Mesenchymal stem cell (in vitro differentiated cells and primary cell): ENCODE results near the gene CDC42SE2.
A peak's percentile ranks its signal among the peaks of the same experiment; 100 is the strongest.

Experiments
- DNase-seq: peaks from one replicate; pipeline ENCODE4 v3.0.0-alpha.2; 2013
- H2AFZ ChIP-seq: one replicate; pipeline ENCODE4 v1.6.1; 2013; ENCODE audit warnings: low read depth, mild to moderate bottlenecking, control low read depth, inconsistent platforms, low read length, moderate library complexity
- H2AK5ac ChIP-seq: 2 replicates; pipeline ENCODE4 v1.6.1; 2013; ENCODE audit warnings: low read length, moderate library complexity, mild to moderate bottlenecking, inconsistent platforms; ENCODE audit not compliant: severe bottlenecking
- H2BK120ac ChIP-seq: one replicate; pipeline ENCODE4 v1.6.1; 2013; ENCODE audit warnings: low read depth, mild to moderate bottlenecking, inconsistent platforms, low read length, moderate library complexity
- H2BK12ac ChIP-seq, 2 experiments: one replicate each; pipeline ENCODE4 v1.6.1; 2013; ENCODE audit warnings: inconsistent platforms in 2 of 2, low read length in 2 of 2, mild to moderate bottlenecking in 2 of 2, moderate library complexity in 2 of 2, control low read depth in 1 of 2
- H2BK15ac ChIP-seq: one replicate; pipeline ENCODE4 v1.6.1; 2013; ENCODE audit warnings: mild to moderate bottlenecking, low read depth, inconsistent platforms; ENCODE audit not compliant: poor library complexity, severe bottlenecking
- H2BK5ac ChIP-seq: 2 replicates; pipeline ENCODE4 v1.6.1; 2013; ENCODE audit warnings: low read depth, mild to moderate bottlenecking, low read length, control low read depth, inconsistent platforms; ENCODE audit not compliant: poor library complexity, severe bottlenecking
- H3K14ac ChIP-seq, 2 experiments: one replicate each; pipeline ENCODE4 v1.6.1; 2013; ENCODE audit warnings: inconsistent platforms in 2 of 2, low read length in 2 of 2, control low read depth in 1 of 2, mild to moderate bottlenecking in 1 of 2, moderate library complexity in 1 of 2
- H3K18ac ChIP-seq, 2 experiments: one replicate each; pipeline ENCODE4 v1.6.1; 2013; ENCODE audit warnings: inconsistent platforms in 2 of 2, low read length in 2 of 2, control low read depth in 1 of 2, low read depth in 1 of 2, mild to moderate bottlenecking in 1 of 2
- H3K23ac ChIP-seq, 2 experiments: one replicate each; pipeline ENCODE4 v1.6.1; 2013; ENCODE audit warnings: inconsistent platforms in 2 of 2, low read length in 2 of 2, mild to moderate bottlenecking in 2 of 2, moderate library complexity in 2 of 2, control low read depth in 1 of 2
- H3K27ac ChIP-seq: 2 replicates; pipeline ENCODE4 v1.5.1; 2013; ENCODE audit warnings: mild to moderate bottlenecking, moderate library complexity, low read length, control low read depth, inconsistent platforms; ENCODE audit not compliant: poor library complexity, severe bottlenecking
- H3K27me3 ChIP-seq, 2 experiments: 2 replicates each; pipeline versions ENCODE4 v1.6.1 to v1.7.0; 2013; ENCODE audit warnings: low read length in 2 of 2, mild to moderate bottlenecking in 2 of 2, moderate library complexity in 2 of 2, control low read depth in 1 of 2, inconsistent platforms in 1 of 2; ENCODE audit not compliant: control insufficient read depth in 1 of 2, insufficient read depth in 1 of 2
- H3K36me3 ChIP-seq, 2 experiments: 2 replicates each; pipeline versions ENCODE4 v1.6.1 to v1.7.0; 2013; ENCODE audit warnings: low read length in 2 of 2, control low read depth in 1 of 2, inconsistent platforms in 1 of 2, low read depth in 1 of 2, mild to moderate bottlenecking in 1 of 2; ENCODE audit not compliant: insufficient read depth in 2 of 2, control insufficient read depth in 1 of 2
- H3K4ac ChIP-seq, 2 experiments: one replicate each; pipeline ENCODE4 v1.6.1; 2013; ENCODE audit warnings: inconsistent platforms in 2 of 2, low read length in 2 of 2, mild to moderate bottlenecking in 2 of 2, moderate library complexity in 2 of 2, control low read depth in 1 of 2, low read depth in 1 of 2
- H3K4me1 ChIP-seq: 2 replicates; pipeline ENCODE4 v1.6.1; 2013; ENCODE audit warnings: low read depth, low read length, control low read depth; ENCODE audit not compliant: control insufficient read depth, insufficient read depth
- H3K4me2 ChIP-seq: 2 replicates; pipeline ENCODE4 v1.6.1; 2013; ENCODE audit warnings: low read length, mild to moderate bottlenecking, inconsistent platforms; ENCODE audit not compliant: poor library complexity, severe bottlenecking
- H3K4me3 ChIP-seq, 2 experiments: 2 replicates each; pipeline versions ENCODE4 v1.5.1 to v1.7.0; 2013; ENCODE audit warnings: low read length in 2 of 2, mild to moderate bottlenecking in 2 of 2, control low read depth in 1 of 2, low read depth in 1 of 2; ENCODE audit not compliant: insufficient read depth in 1 of 2
- H3K79me1 ChIP-seq: replicated peaks from 2 replicates; pipeline ENCODE4 v1.6.1; 2013; ENCODE audit warnings: mild to moderate bottlenecking, control low read depth, low read length, inconsistent platforms; ENCODE audit not compliant: poor library complexity, severe bottlenecking
- H3K9ac ChIP-seq: 2 replicates; pipeline ENCODE4 v1.7.0; 2013; ENCODE audit warnings: mild to moderate bottlenecking, low read length, moderate library complexity
- H3K9me3 ChIP-seq: 2 replicates; pipeline ENCODE4 v1.7.0; 2013; ENCODE audit warnings: mild to moderate bottlenecking, low read length; ENCODE audit not compliant: control insufficient read depth
- H4K8ac ChIP-seq: one replicate; pipeline ENCODE4 v1.6.1; 2013; ENCODE audit warnings: inconsistent platforms, mild to moderate bottlenecking, low read length, moderate library complexity
- H4K91ac ChIP-seq: one replicate; pipeline ENCODE4 v1.6.1; 2013; ENCODE audit warnings: mild to moderate bottlenecking, low read length, inconsistent platforms
- WGBS: methylation state at CpG from one replicate; pipeline ENCODE4 v1.1.7; 2013; ENCODE audit warnings: mixed read lengths; 5-methylcytosine and 5-hydroxymethylcytosine counted together

CDC42SE2 gene

GRCh38 chr5:131321066-131321465 lies 57.2 kb downstream of the CDC42SE2 start:
- H3K36me3 ChIP-seq, result peaks cover 0 to 12% of the 10 kb centered on the region in 2 experiments
- no peak overlapping the region for H2BK5ac ChIP-seq
- H2AK5ac ChIP-seq, result no peak overlapping the region
- no peak overlapping the region for H3K14ac ChIP-seq
- H2BK15ac ChIP-seq, result no peak overlapping the region
- no peak overlapping the region for H3K4ac ChIP-seq
- H2BK120ac ChIP-seq, result no peak overlapping the region
- H2BK12ac ChIP-seq, result no peak overlapping the region
- 100% methylated on average over 1 of the region's 2 CpGs for WGBS
- no peak overlapping the region for H3K4me3 ChIP-seq
- no peak overlapping the region for H3K27ac ChIP-seq
- no peak for DNase-seq
- no peak overlapping the region for H4K91ac ChIP-seq
- no peak overlapping the region for H2AFZ ChIP-seq
- peaks cover 13% of the 10 kb centered on the region for H3K79me1 ChIP-seq
- H3K27me3 ChIP-seq, result no peaks in the 10 kb centered on the region
- no peak overlapping the region for H4K8ac ChIP-seq
- peaks cover 7% of the 10 kb centered on the region for H3K9me3 ChIP-seq
- H3K4me1 ChIP-seq, result no peaks in the 10 kb centered on the region
- H3K4me2 ChIP-seq, result no peak overlapping the region
- H3K9ac ChIP-seq, result no peak overlapping the region
- H3K23ac ChIP-seq, result no peak overlapping the region
- no peak overlapping the region for H3K18ac ChIP-seq

GRCh38 chr5:131322926-131323325 lies 59.1 kb downstream of the CDC42SE2 start:
- no peak overlapping the region for H4K91ac ChIP-seq
- H3K9ac ChIP-seq, result no peak overlapping the region
- H3K14ac ChIP-seq, result no peak overlapping the region
- H3K4me2 ChIP-seq, result no peak overlapping the region
- no peak overlapping the region for H2BK12ac ChIP-seq
- H3K36me3 ChIP-seq, result peaks cover 0 to 12% of the 10 kb centered on the region in 2 experiments
- no peak overlapping the region for H2BK5ac ChIP-seq
- no peak for DNase-seq
- H3K23ac ChIP-seq, result no peak overlapping the region
- H3K4ac ChIP-seq, result no peak overlapping the region
- no peak overlapping the region for H3K18ac ChIP-seq
- H3K79me1 ChIP-seq, result peaks cover 11% of the 10 kb centered on the region
- H2BK15ac ChIP-seq, result no peak overlapping the region
- H3K4me3 ChIP-seq, result no peak overlapping the region
- H2AFZ ChIP-seq, result no peak overlapping the region
- no peak overlapping the region for H2BK120ac ChIP-seq
- H3K9me3 ChIP-seq, result peaks cover 7% of the 10 kb centered on the region
- peaks cover 1% of the 10 kb centered on the region for H3K4me1 ChIP-seq
- H2AK5ac ChIP-seq, result no peak overlapping the region
- 93% methylated on average over 2 of the region's 4 CpGs for WGBS
- H3K27me3 ChIP-seq, result no peaks in the 10 kb centered on the region
- no peak overlapping the region for H4K8ac ChIP-seq
- no peak overlapping the region for H3K27ac ChIP-seq

- Histone ChIP-seq H4K91ac (no peak overlapping the region), H2BK12ac (no peak overlapping the region), H3K4me1 (peaks cover 1% of the 10 kb centered on the region), H3K36me3 (peaks cover 0 to 12% of the 10 kb centered on the region in 2 experiments), H2AK5ac (no peak overlapping the region), H2BK5ac (no peak overlapping the region), H3K27ac (no peak overlapping the region), H3K23ac (no peak overlapping the region), H3K14ac (no peak overlapping the region), H3K9ac (peak overlapping the region; percentile 51), H2AFZ (no peak overlapping the region), H3K4ac (no peak overlapping the region), H3K4me2 (no peak overlapping the region), H2BK15ac (no peak overlapping the region), H3K18ac (no peak overlapping the region), H3K79me1 (peaks cover 11% of the 10 kb centered on the region), H2BK120ac (no peak overlapping the region), H3K27me3 (no peaks in the 10 kb centered on the region), H4K8ac (no peak overlapping the region), H3K9me3 (peaks cover 7% of the 10 kb centered on the region), H3K4me3 (no peak overlapping the region)
- DNase-seq, result no peak
Observed at GRCh38 chr5:131323378-131323777, 59.5 kb downstream of the CDC42SE2 start.

- no peak overlapping the region for H3K14ac ChIP-seq
- peaks cover 7% of the 10 kb centered on the region for H3K9me3 ChIP-seq
- no peak overlapping the region for H3K18ac ChIP-seq
- H3K9ac ChIP-seq, result peak overlapping the region; percentile 51
- H2BK12ac ChIP-seq, result no peak overlapping the region
- no peak for DNase-seq
- H3K4me1 ChIP-seq, result peaks cover 3% of the 10 kb centered on the region
- no peak overlapping the region for H2AK5ac ChIP-seq
- WGBS, result 80% methylated on average over 1 of the region's 1 CpG
- H3K79me1 ChIP-seq, result peaks cover 8% of the 10 kb centered on the region
- H3K27me3 ChIP-seq, result no peaks in the 10 kb centered on the region
- H3K4me3 ChIP-seq, result no peak overlapping the region
- H3K36me3 ChIP-seq, result peaks cover 0 to 7% of the 10 kb centered on the region in 2 experiments
- no peak overlapping the region for H2BK5ac ChIP-seq
- no peak overlapping the region for H3K27ac ChIP-seq
- no peak overlapping the region for H3K23ac ChIP-seq
- H2BK15ac ChIP-seq, result no peak overlapping the region
- H4K91ac ChIP-seq, result no peak overlapping the region
- H3K4me2 ChIP-seq, result no peak overlapping the region
- no peak overlapping the region for H4K8ac ChIP-seq
- no peak overlapping the region for H3K4ac ChIP-seq
- H2AFZ ChIP-seq, result no peak overlapping the region
- no peak overlapping the region for H2BK120ac ChIP-seq
Observed at GRCh38 chr5:131324303-131324702, 60.5 kb downstream of the CDC42SE2 start.
